Duodenal mucosa (tissue), 2 donors: ENCODE data around the gene ANAPC2.
A peak's percentile ranks its signal among the peaks of the same experiment; 100 is the strongest.

Source experiments
- H3K27ac ChIP-seq: one replicate; pipeline ENCODE4 v1.7.0; 2013; ENCODE audit warnings: low read depth, low read length
- H3K27me3 ChIP-seq, 2 donors: one replicate each; pipeline ENCODE4 v1.7.0; 2013; ENCODE audit warnings: low read length in 2 of 2, control low read depth in 1 of 2; ENCODE audit not compliant: insufficient read depth in 2 of 2, control insufficient read depth in 1 of 2
- H3K36me3 ChIP-seq, 2 donors: one replicate each; pipeline ENCODE4 v1.7.0; 2013; ENCODE audit warnings: low read length in 2 of 2, control low read depth in 1 of 2; ENCODE audit not compliant: insufficient read depth in 2 of 2, control insufficient read depth in 1 of 2
- H3K4me1 ChIP-seq, 2 donors: one replicate each; pipeline ENCODE4 v1.7.0; 2013; ENCODE audit warnings: low read length in 2 of 2, control low read depth in 1 of 2; ENCODE audit not compliant: insufficient read depth in 2 of 2, control insufficient read depth in 1 of 2
- H3K4me3 ChIP-seq, 2 donors: one replicate each; pipeline ENCODE4 v1.7.0; 2013; ENCODE audit warnings: low read length in 2 of 2, low read depth in 1 of 2
- H3K9ac ChIP-seq, 2 donors: one replicate each; pipeline ENCODE4 v1.7.0; 2013; ENCODE audit warnings: low read length in 2 of 2, low read depth in 1 of 2
- H3K9me3 ChIP-seq, 2 donors: one replicate each; pipeline ENCODE4 v1.7.0; 2013; ENCODE audit warnings: low read length in 2 of 2, control low read depth in 1 of 2; ENCODE audit not compliant: control insufficient read depth in 1 of 2

The ANAPC2 gene

DNA sequence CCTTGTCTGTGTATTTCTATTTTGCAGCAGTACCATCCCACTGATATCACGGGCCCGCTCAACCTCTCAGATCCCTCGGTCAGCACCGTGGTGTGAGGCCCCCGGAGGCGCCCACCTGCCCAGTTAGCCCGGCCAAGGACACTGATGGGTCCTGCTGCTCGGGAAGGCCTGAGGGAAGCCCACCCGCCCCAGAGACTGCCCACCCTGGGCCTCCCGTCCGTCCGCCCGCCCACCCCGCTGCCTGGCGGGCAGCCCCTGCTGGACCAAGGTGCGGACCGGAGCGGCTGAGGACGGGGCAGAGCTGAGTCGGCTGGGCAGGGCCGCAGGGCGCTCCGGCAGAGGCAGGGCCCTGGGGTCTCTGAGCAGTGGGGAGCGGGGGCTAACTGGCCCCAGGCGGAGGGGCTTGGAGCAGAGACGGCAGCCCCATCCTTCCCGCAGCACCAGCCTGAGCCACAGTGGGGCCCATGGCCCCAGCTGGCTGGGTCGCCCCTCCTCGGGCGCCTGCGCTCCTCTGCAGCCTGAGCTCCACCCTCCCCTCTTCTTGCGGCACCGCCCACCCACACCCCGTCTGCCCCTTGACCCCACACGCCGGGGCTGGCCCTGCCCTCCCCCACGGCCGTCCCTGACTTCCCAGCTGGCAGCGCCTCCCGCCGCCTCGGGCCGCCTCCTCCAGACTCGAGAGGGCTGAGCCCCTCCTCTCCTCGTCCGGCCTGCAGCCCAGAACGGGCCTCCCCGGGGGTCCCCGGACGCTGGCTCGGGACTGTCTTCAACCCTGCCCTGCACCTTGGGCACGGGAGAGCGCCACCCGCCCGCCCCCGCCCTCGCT, 20.4 kb downstream of the ANAPC2 start:
- Histone ChIP-seq H3K27ac (no peak overlapping the region), H3K4me3 (peak overlapping the region in 1 of 2 donors; percentile 43), H3K27me3 (peaks cover 20 to 23% of the 10 kb centered on the region in 2 donors), H3K9ac (no peak overlapping the region), H3K9me3 (no peaks in the 10 kb centered on the region), H3K36me3 (no peaks in the 10 kb centered on the region), H3K4me1 (peaks cover 0 to 12% of the 10 kb centered on the region in 2 donors)

DNA sequence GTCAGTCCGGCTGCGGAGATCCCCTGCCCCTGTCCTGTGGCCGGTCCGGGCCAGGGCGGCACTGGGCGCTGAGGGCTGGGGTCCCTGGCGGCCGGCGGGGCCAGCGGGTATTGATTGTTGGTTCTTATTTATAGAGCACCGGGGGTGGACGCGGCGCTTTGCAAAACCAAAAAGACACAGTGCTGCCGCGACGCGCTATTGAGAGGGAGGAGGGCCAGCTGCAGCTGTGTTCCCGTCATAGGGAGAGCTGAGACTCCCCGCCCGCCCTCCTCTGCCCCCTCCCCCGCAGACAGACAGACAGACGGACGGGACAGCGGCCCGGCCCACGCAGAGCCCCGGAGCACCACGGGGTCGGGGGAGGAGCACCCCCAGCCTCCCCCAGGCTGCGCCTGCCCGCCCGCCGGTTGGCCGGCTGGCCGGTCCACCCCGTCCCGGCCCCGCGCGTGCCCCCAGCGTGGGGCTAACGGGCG, 21.0 kb downstream of the ANAPC2 start:
- peaks cover 0 to 12% of the 10 kb centered on the region in 2 donors for H3K4me1 ChIP-seq
- no peaks in the 10 kb centered on the region for H3K9me3 ChIP-seq
- peaks cover 20 to 23% of the 10 kb centered on the region in 2 donors for H3K27me3 ChIP-seq
- H3K27ac ChIP-seq = no peak overlapping the region
- H3K4me3 ChIP-seq = peak overlapping the region in 1 of 2 donors; percentile 28
- no peaks in the 10 kb centered on the region for H3K36me3 ChIP-seq
- H3K9ac ChIP-seq = no peak overlapping the region

DNA sequence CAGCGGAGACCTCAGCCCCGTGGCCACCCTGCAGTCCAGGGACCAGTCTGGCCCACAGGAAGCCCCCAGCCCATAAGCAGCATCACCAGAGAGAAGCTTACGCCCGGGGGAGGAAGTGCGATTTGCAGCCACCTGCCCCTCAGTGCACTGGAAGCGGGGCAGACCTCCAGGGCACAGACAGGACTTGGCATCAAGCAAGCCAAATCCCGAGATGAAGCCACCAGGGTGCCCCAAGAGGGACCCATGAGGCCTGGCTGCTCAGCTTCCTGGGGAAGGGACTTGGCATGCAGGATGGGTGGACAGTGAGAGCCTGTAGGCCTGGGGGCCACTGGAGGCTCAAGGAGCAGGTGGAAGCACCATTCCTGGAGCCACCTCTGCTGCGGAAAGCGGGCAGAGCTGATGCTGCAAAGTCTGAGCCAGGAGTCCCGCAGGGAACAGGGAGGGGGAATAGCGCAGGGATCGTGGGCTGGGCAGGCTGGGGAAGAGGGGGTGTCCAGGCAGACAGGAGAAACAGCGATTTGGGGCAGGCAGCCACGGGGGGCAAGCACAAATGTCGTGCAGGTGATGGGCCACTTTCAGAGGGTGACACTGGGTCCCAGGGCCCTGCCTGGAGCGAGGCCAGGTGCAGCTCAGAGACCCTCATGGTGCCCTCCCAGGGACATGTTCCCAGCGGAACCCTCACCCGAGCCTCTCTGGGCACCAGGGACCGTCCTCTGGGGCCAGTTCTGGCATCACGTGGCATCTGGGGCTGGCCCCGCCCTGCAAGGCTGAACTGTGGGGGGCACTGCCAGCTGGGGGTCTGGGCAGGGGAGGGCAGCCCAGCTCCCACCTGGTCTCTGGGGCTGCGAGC, 21.8 kb downstream of the ANAPC2 start:
- H3K4me3 ChIP-seq = no peak overlapping the region
- H3K9me3 ChIP-seq = no peaks in the 10 kb centered on the region
- H3K36me3 ChIP-seq = no peaks in the 10 kb centered on the region
- H3K9ac ChIP-seq = no peak overlapping the region
- H3K4me1 ChIP-seq = peaks cover 0 to 12% of the 10 kb centered on the region in 2 donors
- no peak overlapping the region for H3K27ac ChIP-seq
- peaks cover 19 to 20% of the 10 kb centered on the region in 2 donors for H3K27me3 ChIP-seq

DNA sequence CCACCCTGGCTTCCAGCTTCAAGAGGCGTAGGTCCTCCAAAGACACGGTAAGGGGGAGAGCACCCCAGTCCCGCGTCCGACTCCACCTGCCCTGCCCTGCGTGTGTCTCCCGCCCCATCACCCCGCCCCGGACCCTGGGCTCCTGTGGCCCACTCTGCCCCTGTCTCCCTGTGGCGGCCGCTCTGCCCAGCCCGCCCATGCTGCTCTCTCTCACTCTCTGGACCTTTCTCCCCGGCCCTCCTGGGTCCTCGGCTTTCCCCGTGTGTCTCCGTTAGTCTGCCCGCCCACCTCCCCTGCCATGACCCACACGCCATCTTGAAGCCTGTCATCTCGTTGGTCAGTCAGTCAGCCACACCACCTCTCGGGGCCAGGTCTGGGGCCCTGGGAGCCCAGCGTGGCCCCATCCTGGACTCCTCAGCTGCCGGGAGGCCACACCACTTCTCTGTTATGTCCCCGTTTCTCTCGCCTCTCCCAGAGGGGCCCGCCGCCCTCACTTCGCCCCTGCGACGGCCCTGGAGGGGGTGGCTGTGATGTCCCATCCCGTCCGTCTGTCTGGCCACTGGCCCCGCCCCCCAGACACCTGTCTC, 23.0 kb downstream of the ANAPC2 start:
- Histone ChIP-seq H3K9me3 (no peaks in the 10 kb centered on the region), H3K4me1 (peaks cover 0 to 9% of the 10 kb centered on the region in 2 donors), H3K9ac (no peak overlapping the region), H3K4me3 (no peak overlapping the region), H3K27me3 (peaks cover 13 to 24% of the 10 kb centered on the region in 2 donors), H3K27ac (no peak overlapping the region), H3K36me3 (no peaks in the 10 kb centered on the region)

DNA sequence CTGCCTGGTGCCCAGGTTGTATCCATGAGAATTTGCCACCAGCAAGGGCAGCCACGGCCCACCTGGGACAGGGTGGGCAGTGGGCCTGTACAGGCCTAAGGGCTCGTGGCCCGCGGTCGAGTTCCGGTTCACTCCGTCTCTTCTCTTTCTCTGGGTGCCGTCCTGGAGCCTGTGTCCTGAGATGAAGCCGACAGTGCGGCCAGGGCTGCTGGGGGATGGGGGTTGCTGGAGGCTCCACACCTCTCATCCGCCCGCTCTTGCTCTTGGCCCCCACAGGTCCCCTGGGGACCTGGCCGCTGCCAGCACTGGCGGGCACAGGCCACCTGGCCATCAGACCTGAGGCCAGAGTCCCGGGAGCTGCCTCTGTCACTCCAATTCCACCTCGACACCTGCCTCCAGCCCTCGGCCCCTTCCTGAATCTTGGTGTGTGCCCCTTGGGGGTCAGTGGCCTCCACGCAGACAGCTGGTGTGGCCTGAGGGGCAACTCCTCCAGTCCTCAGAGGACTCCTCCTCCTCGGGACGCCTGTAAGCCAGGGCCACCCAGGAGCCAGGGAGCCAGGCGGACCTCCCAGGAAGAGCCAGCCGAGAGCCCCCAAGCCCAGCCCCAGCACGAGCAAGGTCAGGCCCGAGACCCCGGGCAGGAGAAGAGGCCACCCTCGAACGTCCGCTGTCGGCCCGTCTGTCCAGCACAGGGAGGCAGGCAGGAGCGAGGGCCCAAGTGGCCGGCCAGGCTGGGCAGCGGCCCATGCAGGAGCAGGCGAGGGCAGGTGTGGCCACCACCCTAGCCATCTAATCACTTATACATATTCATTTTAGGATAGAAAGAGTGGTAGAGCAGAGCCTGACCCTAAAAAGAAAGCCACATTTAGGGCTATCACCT, 23.8 kb downstream of the ANAPC2 start:
- Histone ChIP-seq H3K27ac (no peak overlapping the region), H3K27me3 (peaks cover 18 to 31% of the 10 kb centered on the region in 2 donors), H3K9me3 (no peaks in the 10 kb centered on the region), H3K4me1 (peaks cover 0 to 5% of the 10 kb centered on the region in 2 donors), H3K4me3 (no peak overlapping the region), H3K36me3 (no peaks in the 10 kb centered on the region), H3K9ac (no peak overlapping the region)

DNA sequence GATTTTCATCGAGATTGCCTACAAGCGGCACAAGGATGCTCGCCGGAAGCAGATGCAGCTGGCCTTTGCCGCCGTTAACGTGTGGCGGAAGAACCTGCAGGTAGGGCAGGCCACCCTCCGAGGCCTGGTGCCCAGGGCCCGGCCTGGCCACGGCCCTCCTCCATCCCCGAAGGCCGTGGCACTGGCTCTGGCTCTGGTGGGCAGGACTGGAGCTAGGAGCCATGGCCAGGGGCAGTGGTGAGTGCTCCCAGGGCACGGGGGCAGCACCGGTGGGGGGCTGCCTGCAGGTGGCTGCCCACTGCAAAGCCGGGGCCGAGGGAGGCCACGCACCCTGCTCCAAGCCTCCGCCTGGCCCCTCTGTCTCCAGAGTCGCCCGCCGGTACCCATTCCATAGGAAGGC, 24.6 kb downstream of the ANAPC2 start:
- peaks cover 0 to 10% of the 10 kb centered on the region in 2 donors for H3K4me1 ChIP-seq
- no peaks in the 10 kb centered on the region for H3K36me3 ChIP-seq
- peaks cover 26 to 38% of the 10 kb centered on the region in 2 donors for H3K27me3 ChIP-seq
- H3K9ac ChIP-seq = no peak overlapping the region
- no peak overlapping the region for H3K27ac ChIP-seq
- H3K4me3 ChIP-seq = no peak overlapping the region
- H3K9me3 ChIP-seq = no peaks in the 10 kb centered on the region

DNA sequence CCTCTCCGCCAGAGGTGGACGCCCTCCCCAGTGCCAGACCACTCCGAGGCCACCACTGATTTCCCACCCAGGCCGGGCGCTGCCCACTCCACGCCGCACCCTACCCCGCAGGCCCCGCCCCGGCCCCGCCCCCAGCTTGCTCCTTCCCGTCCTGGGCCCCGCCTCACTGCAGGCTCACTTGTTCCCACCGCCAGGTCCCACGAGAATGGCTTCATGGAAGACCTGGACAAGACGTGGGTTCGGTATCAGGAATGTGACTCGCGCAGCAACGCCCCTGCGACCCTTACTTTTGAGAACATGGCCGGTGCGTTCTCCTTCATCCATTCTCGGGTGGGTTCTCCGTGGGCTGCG, 25.0 kb downstream of the ANAPC2 start:
- H3K4me3 ChIP-seq = no peak overlapping the region
- no peaks in the 10 kb centered on the region for H3K36me3 ChIP-seq
- no peaks in the 10 kb centered on the region for H3K9me3 ChIP-seq
- H3K27ac ChIP-seq = no peak overlapping the region
- peaks cover 31 to 41% of the 10 kb centered on the region in 2 donors for H3K27me3 ChIP-seq
- no peak overlapping the region for H3K9ac ChIP-seq
- H3K4me1 ChIP-seq = peaks cover 0 to 14% of the 10 kb centered on the region in 2 donors

DNA sequence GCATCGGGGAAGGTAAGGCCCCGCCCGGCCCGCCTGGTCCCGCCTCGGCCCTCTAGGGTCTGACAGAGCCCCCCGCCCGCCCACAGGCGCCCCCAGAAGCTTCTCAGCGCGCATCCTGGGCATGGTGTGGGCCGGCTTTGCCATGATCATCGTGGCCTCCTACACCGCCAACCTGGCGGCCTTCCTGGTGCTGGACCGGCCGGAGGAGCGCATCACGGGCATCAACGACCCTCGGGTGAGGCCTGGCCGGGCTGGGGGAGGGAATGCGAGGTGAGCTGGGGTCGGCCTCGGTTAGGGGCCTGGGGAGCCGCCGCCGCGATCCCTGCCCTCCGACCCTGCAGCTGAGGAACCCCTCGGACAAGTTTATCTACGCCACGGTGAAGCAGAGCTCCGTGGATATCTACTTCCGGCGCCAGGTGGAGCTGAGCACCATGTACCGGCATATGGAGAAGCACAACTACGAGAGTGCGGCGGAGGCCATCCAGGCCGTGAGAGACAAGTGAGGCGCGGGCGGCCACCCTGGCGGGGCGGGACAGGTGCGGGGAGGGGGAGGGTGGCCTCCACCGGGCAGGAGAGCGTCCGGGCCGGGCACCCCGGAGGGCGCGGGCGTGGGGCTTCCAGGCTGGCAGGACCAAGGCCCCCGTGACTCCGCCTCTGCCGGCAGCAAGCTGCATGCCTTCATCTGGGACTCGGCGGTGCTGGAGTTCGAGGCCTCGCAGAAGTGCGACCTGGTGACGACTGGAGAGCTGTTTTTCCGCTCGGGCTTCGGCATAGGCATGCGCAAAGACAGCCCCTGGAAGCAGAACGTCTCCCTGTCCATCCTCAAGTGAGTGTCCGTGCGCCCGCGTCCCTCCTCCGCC, 25.6 kb downstream of the ANAPC2 start:
- Histone ChIP-seq H3K9ac (no peak overlapping the region), H3K27me3 (peaks cover 37 to 47% of the 10 kb centered on the region in 2 donors), H3K27ac (no peak overlapping the region), H3K36me3 (no peaks in the 10 kb centered on the region), H3K4me3 (no peak overlapping the region), H3K4me1 (peaks cover 0 to 15% of the 10 kb centered on the region in 2 donors), H3K9me3 (no peaks in the 10 kb centered on the region)
